HepG2 (cell line): ENCODE measurements around the gene ATG2A. TPM values are rescaled to one million over a fixed set of nuclear protein-coding genes. Genes with fewer than 3 reads are reported as not detected.

Experiments used
- AGO1 ChIP-seq: fragments of 200-400 bp; formaldehyde crosslinking; IDR thresholded peaks from 2 replicates; pipeline ENCODE4 v1.6.1; 2017; ENCODE audit warnings: mild to moderate bottlenecking, low read depth, low read length, moderate library complexity; ENCODE audit not compliant: poor library complexity, severe bottlenecking
- ARNT2 ChIP-seq: sonication (generic); formaldehyde crosslinking; IDR thresholded peaks from 2 replicates; pipeline ENCODE4 v1.8.0; 2022; ENCODE audit warnings: mild to moderate bottlenecking, low read depth, missing genetic modification reagents, moderate library complexity
- CBX2 ChIP-seq, 2 experiments: fragments of 200-600 bp in 1 of 2; sonication (generic); formaldehyde crosslinking in 1 of 2; IDR thresholded peaks; 2 replicates each; pipeline versions ENCODE4 v1.7.0 to v1.8.1; 2018 to 2022; ENCODE audit warnings: low read depth in 2 of 2, low read length in 1 of 2, mild to moderate bottlenecking in 1 of 2, missing genetic modification reagents in 1 of 2
- CERS6 ChIP-seq: sonication (generic); formaldehyde crosslinking; IDR thresholded peaks from 2 replicates; pipeline ENCODE4 v1.5.0; 2020; ENCODE audit warnings: missing genetic modification reagents
- CHCHD3 ChIP-seq: sonication (generic); formaldehyde crosslinking; IDR thresholded peaks from 2 replicates; pipeline ENCODE4 v1.8.0; 2022; ENCODE audit warnings: mild to moderate bottlenecking, missing genetic modification reagents, moderate library complexity
- E2F2 ChIP-seq: sonication (generic); formaldehyde crosslinking; IDR thresholded peaks from 2 replicates; pipeline ENCODE4 v1.4.0; 2020; ENCODE audit warnings: missing genetic modification reagents, borderline replicate concordance
- HIC2 ChIP-seq: sonication (generic); formaldehyde crosslinking; IDR thresholded peaks from 2 replicates; pipeline ENCODE4 v1.9.0; 2022; ENCODE audit warnings: low read depth, missing genetic modification reagents
- HNF1A ChIP-seq, 2 experiments: sonication (generic) in 1 of 2; formaldehyde crosslinking in 1 of 2; IDR thresholded peaks; 2 replicates each; pipeline versions ENCODE4 v1.4.0 to v1.6.1; 2016 to 2020; ENCODE audit warnings: borderline replicate concordance in 1 of 2, low read depth in 1 of 2, mild to moderate bottlenecking in 1 of 2, missing genetic modification reagents in 1 of 2
- NR2F6 ChIP-seq, 2 experiments: IDR thresholded peaks; 2 replicates each; pipeline ENCODE4 v1.6.1; 2016; ENCODE audit warnings: antibody characterized with exemption in 1 of 2, mild to moderate bottlenecking in 1 of 2
- RFXAP ChIP-seq: sonication (generic); formaldehyde crosslinking; IDR thresholded peaks from 2 replicates; pipeline ENCODE4 v1.4.0; 2020; ENCODE audit warnings: missing genetic modification reagents, borderline replicate concordance
- RXRB ChIP-seq: IDR thresholded peaks from 2 replicates; pipeline ENCODE4 v1.6.1; 2016; ENCODE audit warnings: borderline replicate concordance, missing genetic modification reagents, missing compliant biosample characterization
- SKIL ChIP-seq: sonication (generic); formaldehyde crosslinking; IDR thresholded peaks from 2 replicates; pipeline ENCODE4 v1.8.0; 2022; ENCODE audit warnings: missing genetic modification reagents, mild to moderate bottlenecking, moderate library complexity, borderline replicate concordance
- TRIM24 ChIP-seq: sonication (generic); formaldehyde crosslinking; IDR thresholded peaks from 2 replicates; pipeline ENCODE4 v1.8.0; 2022; ENCODE audit warnings: mild to moderate bottlenecking, missing genetic modification reagents
- ZBTB42 ChIP-seq: sonication (generic); formaldehyde crosslinking; IDR thresholded peaks from 2 replicates; pipeline ENCODE4 v1.5.0; 2020; ENCODE audit warnings: mild to moderate bottlenecking, missing genetic modification reagents
- ZNF350 ChIP-seq: sonication (generic); formaldehyde crosslinking; IDR thresholded peaks from 2 replicates; pipeline ENCODE4 v1.4.0; 2020; ENCODE audit warnings: mild to moderate bottlenecking, low read depth, missing genetic modification reagents, borderline replicate concordance
- ZNF44 ChIP-seq: sonication (generic); formaldehyde crosslinking; IDR thresholded peaks from 2 replicates; pipeline ENCODE4 v1.5.1; 2020; ENCODE audit warnings: mild to moderate bottlenecking, missing genetic modification reagents
- ZNF670 ChIP-seq: sonication (generic); formaldehyde crosslinking; IDR thresholded peaks from 2 replicates; pipeline ENCODE4 v1.8.0; 2022; ENCODE audit warnings: mild to moderate bottlenecking, missing genetic modification reagents, borderline replicate concordance
- polyA plus RNA-seq, 8 experiments: library from polyadenylated mRNA; depleted of rRNA in 3 of 8; stranded (reverse) in 7 of 8; unstranded in 1 of 8; fragments of >200 nt; fragmentation: Illumina TruSeq in 4 of 8; extraction: Trizol in 4 of 8; gene quantifications; 2 replicates each; pipeline versions ENCODE4 v1.2.1 to v1.2.3, GENCODE V29; 2011 to 2016; ENCODE audit warnings: low read depth in 4 of 8, missing spikeins in 1 of 8, mixed read lengths in 1 of 8; ENCODE audit not compliant: insufficient read depth in 1 of 8
- total RNA-seq, 5 experiments: library from RNA; depleted of rRNA; stranded (reverse); fragments of >200 nt; fragmentation: Illumina TruSeq; extraction: Trizol; gene quantifications; 2 replicates each; pipeline ENCODE4 v1.2.3, GENCODE V29; 2016; ENCODE audit warnings: low read depth in 1 of 5

The ATG2A gene
- total and polyA plus RNA-seq, 2 of the 13 experiments (the other 11 are each of a cell fraction or from before 2014, with no cell fraction given) = 6.7 to 8.0 TPM

- no peak for TF ChIP-seq HNF1A (IDR thresholded peaks at IDR 0.05; ENCODE audit: low read depth)
- peak; percentile 64; the same call in 1 of the 2 replicates for TF ChIP-seq HNF1A (CRISPR knock-in tag; IDR thresholded peaks at IDR 0.05; ENCODE audit: borderline replicate concordance)
- no peak for TF ChIP-seq CHCHD3 (CRISPR knock-in tag)
- TF ChIP-seq ARNT2 (CRISPR knock-in tag) = no peak; the same call in 1 of the 2 replicates
- TF ChIP-seq ZNF44 (CRISPR knock-in tag) = no peak
- TF ChIP-seq AGO1 = peak; percentile 98
- TF ChIP-seq ZNF350 (CRISPR knock-in tag) = peak; percentile 74
- TF ChIP-seq TRIM24 (CRISPR knock-in tag) = no peak
- no peak for TF ChIP-seq ZNF670
- TF ChIP-seq SKIL (CRISPR knock-in tag) = no peak
- no peak for TF ChIP-seq CBX2 (IDR thresholded peaks at IDR 0.05; ENCODE audit: low read depth, low read length)
- no peak for TF ChIP-seq CBX2 (CRISPR knock-in tag; IDR thresholded peaks at IDR 0.05; ENCODE audit: low read depth)
- peak; percentile 68; the same call in 1 of the 2 replicates for TF ChIP-seq RFXAP
- TF ChIP-seq CERS6 (CRISPR knock-in tag) = no peak
- peak; percentile 36; the same call in 1 of the 2 replicates for TF ChIP-seq HIC2 (CRISPR knock-in tag)
- peak; percentile 33; the same call in 1 of the 2 replicates for TF ChIP-seq RXRB (CRISPR knock-in tag)
- TF ChIP-seq E2F2 = no peak
- no peak for TF ChIP-seq NR2F6 (IDR thresholded peaks at IDR 0.05)
- no peak for TF ChIP-seq NR2F6 (CRISPR knock-in tag; IDR thresholded peaks at IDR 0.05)
- no peak for TF ChIP-seq ZBTB42 (CRISPR knock-in tag)
Measured at GRCh38 chr11:64887757-64888405, 29.1 kb downstream of the ATG2A start (continued).
